HG02938 (cell line): Measurements from ENCODE around the gene RBMXL3.

Experiments used
- ATAC-seq: cut with Tn5 transposase; IDR thresholded peaks from one replicate; pipeline ENCODE4 v1.9.1; 2021; ENCODE audit warnings: mild to moderate bottlenecking, moderate library complexity; ENCODE audit not compliant: unreplicated experiment

RBMXL3 gene

DNA sequence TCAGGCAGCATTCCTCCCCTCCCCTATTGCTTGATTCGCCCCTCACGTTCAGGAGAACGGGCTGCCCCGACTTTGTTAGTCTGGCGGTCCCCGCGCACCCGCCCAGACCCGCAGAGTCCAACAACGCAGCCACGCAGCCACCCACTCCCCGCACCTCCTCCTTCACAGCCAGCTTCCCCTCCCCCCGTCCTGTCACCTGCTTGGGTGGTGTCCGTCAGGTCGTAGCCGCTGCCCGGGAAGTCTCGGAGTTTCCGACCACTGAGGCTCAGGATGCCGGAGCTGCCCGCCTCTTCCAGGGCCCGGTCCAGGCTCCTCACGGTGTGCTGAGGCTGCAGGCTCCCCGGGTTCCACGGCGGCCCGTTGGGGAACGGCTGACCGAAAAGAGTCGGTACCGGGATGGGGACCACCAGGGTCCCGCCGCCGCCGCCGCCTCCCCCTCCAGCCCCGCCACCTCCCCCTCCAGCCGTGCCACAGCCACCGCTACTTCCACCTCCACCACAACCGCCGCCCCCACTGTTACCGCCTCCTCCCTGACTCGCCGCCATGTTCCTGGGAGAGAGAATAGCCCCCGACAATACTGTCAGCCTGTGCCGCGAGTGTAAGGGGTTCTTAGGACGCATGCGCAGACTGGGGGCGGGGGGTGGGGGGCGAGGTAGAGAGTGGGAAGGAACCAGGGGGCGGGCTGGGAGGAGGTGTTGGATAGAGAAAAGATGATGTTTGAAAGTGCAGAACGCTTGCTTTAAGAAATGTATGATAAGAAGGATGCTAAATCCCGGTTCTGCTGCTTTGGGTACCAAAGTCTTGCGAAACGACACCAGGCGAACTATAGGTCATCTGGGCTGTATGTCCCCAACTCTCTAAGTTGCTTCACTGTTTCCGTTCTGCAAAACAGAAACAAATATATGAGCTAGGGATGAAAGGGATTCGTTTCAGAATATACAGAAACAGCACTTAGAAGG, 44.6 kb downstream of the RBMXL3 start, which contains the start of gene LRCH2:
Gene LRCH2 (minus strand): TSS at position 600 of the 959 bp plus-strand sequence. CDS start 55 bp downstream, at position 545.
- no peak for ATAC-seq

DNA sequence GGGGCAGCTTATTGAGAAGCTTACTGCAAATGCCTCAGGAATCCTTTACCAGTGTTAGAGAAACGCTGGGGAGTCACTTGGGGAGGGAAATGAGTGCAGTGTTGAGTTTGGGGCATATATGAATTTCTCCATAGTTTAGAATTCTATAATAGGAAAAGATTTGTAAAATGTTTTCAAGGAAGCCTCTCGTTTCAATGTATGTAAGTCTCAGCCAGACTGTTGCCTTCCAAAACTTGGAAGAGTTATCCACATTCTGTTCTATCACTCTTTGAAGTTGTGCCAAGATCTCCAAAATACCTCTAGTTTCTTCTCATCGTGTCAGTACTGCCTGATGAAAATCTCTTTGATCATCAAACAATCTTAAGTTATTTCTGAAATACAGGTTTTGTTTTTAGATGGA, 45.3 kb downstream of the RBMXL3 start:
- ATAC-seq: no peak

DNA sequence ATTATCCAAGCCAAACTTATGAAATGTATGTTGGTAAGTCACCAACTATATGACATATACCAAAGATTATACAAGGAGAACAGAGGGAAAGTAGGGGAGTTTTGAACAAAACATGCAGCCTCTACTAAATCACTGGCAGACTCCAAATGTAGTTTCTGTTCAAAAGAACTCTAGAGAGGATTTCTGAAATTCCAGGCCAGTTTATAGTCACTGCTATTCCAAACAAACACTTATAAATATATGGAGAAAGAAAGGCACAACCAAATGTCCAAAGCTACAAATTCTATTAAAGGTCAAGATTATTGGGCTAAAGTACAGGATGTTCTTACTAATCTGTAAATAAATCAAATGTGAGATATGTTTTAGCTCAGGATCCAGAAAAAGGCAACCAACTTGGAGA, 47.4 kb downstream of the RBMXL3 start:
- ATAC-seq: no peak

DNA sequence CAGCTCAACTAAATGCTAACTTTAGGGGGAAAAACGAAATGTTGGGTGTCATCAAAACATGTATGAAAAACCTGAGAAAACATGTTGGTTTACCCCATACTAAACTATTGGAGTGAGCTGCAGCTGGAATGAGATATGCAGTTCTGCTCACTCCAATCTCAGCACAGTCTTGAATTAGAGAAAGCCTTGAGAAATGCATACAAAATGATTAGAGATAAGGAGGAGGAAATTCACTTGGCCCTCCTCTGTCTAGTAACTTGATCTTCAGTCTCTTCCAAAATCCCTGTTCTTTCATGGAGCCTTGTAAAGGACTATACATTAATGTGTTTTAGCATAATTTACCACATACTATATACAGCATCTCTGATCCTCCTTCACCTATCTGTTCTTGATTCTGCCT, 47.8 kb downstream of the RBMXL3 start:
- no peak for ATAC-seq
